ENCODE results near the gene USP3.
"Not testable (repeated sequence)": the region's sequence is repeated elsewhere in the genome, so short reads cannot be mapped to it uniquely, and the experiment has no call there.

Gene USP3

DNA sequence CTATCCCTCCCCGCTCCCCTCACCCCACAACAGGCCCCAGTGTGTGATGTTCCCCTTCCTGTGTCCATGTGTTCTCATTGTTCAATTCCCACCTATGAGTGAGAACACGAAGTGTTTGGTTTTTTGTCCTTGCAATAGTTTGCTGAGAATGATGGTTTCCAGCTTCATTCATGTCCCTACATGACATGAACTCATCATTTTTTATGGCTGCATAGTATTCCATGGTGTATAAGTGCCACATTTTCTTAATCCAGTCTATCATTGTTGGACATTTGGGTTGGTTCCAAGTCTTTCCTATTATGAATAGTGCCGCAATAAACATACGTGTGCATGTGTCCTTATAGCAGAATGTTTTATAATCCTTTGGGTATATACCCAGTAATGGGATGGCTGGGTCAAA lies 112.8 kb downstream of the USP3 start:
- DNase-seq = not testable (repeated sequence)

DNA sequence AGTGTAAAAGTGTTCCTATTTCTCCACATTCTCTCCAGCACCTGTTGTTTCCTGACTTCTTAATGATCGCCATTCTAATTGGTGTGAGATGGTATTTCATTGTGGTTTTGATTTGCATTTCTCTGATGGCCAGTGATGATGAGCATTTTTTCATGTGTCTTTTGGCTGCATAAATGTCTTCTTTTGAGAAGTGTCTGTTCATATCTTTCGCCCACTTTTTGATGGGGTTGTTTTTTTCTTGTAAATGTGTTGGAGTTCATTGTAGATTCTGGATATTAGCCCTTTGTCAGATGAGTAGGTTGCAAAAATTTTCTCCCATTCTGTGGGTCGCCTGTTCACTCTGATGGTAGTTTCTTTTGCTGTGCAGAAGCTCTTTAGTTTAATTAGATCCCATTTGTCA lies 113.2 kb downstream of the USP3 start:
- DNase-seq = not testable (repeated sequence)

DNA sequence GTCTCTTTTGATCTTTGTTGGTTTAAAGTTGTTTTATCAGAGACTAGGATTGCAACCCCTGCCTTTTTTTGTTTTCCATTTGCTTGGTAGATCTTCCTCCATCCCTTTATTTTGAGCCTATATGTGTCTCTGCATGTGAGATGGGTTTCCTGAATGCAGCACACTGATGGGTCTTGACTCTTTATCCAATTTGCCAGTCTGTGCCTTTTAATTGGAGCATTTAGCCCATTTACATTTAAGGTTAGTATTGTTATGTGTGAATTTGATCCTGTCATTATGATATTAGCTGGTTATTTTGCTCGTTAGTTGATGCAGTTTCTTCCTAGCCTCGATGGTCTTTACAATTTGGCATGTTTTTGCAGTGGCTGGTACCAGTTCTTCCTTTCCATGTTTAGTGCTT lies 116.4 kb downstream of the USP3 start:
- not testable (repeated sequence) for DNase-seq

DNA sequence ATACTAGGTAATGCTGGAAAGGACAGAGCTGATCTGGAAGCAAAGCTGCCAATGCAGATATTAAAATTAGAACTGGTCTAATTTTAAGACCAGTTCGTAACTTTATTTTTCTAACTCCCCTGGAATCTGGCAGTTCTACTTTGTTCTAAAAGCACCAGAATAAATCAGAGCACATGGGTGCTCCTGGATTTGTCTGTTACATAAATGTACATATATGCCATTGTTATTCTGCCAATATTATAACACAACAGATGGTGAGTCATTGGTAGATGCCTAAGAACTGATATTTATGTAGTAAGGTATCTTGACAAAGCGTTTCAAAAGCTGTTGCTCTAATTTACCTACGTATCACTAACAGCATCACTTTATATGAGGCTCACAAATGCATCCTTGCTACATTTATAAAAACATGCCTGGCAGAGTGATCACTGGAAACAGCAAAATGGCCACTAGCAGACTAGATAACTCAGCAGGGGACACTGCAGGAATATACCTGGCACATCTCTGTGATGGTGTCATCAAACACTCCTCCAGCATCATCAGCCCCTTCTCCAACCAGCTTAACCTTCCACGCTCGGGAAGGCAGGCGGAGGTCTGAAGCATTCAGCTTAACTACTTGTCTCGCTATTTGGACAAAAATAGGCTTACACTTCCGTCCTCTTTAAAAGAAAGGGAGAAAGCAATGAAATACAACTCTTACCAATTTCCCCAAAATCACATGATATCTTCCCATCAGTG lies 119.0 kb downstream of the USP3 start:
- DNase-seq = no peak

DNA sequence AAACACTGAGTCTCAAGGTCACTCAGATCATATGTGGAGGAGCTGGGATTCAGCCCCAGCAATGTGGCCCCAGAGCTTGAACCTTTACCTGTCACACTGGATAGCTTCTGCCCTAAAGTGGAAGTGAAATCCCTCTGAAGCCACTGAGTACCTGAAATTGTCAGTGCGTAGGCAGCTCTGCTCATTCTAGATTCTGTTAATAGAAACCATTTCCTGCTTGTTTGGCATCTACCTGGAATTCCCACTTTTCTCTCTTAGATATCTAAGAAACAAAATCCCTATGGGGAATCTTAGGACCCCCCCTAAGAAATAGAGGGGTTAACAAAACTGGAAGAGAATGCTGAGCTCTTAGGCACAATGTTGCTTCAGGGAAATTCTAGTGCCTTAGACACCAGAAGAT lies 122.6 kb downstream of the USP3 start:
- DNase-seq = no peak

DNA sequence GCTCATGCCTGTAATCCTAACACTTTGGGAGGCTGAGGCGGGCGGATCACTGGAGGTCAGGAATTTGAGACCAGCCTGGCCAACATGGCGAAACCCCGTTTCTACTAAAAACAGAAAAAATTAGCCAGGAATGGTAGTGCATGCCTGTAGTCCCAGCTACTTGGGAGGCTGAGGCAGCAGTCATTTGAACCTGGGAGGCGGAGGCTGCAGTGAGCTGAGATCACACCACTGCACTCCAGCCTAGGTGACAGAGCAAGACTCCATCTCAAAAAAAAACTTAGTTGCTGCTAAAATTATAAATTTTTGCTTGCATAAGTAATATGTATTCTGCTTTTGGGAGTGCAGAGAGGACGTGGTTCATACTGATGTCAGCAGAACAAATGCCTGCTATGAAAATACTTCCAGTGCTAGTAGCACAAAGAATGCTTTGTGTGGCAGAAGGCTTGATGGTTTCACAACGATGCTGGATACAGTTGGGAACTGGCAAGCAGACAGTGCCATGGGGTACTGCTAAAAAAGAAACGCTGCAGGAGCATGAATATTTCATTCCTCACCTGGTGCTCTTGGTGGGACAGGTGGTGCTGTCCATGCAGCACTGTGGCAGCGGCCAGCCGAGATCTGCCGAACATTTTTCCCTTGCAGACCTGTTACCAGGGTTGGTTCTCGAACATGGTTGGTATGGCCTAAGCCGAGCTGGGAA lies 123.9 kb downstream of the USP3 start:
- no peak for DNase-seq

DNA sequence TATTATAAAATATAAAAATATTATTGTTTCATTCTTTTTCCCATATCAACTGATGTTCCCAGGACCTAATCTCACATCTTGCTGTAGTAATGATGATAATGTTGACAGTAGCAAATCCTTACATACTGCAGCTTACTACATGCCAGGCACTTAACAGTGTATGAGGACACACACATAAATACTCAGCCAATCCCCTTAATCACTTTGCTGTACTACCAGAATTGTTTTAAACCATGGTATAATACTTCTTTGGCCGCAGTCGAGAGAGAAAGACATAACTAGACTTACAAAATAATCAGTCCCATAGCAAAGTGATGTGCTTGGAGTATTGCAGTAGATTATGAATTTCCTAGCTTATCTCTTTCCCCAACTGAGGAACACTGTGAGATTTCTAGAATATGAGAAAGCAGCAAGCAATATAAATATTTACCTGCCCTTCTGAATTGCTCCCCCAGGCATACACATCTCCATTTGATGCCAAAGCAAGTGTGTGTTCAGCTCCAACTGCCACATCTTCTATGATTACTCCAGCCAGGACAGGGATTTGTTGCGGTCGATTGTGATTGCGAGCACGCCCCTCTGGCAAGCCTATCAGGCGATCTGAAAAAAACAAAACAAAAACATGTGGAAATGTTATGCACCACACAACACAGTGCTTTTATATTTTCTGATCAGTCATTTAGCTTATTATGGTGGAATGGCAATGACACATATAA lies 125.8 kb downstream of the USP3 start:
- DNase-seq = no peak

DNA sequence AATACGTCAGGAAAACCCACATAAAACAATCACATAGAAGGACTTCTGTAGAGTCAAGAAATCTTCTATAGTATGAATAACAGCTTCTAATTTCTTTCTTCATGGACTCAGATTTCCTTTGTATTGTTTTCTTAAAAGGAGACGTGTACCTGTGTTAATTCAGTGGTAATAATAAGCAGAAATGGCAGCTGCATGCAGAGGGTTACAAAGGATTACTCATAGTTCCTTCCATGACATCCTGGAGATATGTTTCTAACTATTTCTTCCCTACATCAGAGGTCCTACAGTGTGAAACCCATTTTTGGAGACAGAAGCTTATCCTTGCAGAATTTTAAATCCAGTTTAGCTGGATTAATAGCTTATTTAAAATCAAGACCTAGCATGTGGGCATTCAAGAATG lies 128.9 kb downstream of the USP3 start:
- DNase-seq = no peak

DNA sequence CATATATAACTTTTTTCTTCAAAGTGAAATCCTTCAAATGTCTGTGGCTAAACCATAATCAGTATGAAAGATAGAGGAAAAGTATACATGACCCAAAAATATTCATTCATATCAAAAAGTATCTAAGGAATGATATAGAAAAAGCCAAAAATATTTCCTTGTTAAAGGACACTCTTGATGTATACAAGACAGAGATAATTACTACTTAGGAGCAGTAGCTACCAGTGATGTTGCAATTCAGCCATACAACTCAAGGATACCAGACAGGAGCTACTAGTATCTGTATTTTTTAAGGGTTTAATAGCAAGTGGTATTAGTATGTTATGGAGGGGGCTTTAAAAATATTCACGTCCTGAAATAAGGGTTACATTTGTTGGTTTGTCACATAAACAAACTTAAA lies 129.8 kb downstream of the USP3 start:
- DNase-seq = no peak

DNA sequence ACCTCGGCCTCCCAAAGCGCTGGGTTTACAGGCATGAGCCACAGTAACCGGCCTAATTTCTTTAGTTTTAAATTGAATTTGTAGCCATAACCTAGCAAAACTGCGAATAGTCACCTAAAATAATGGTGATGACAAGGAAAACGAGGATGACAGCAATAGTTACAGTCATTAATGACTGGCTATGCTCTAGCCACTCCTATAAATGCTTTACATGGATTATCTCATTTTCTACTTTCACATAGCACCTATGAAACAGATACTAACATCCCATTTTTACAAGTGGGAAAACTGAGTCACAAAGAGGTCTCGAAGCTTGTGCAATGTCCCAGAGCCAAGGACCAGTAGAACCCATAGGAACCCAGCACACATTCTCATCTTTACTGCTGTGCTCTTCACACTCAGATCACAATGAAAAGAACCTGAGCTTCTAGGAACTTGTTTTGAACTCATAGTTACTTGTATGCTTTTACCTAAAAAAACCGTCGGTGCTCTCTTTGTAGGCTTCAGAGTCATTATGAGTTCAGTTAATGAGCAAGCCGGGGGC lies 132.2 kb downstream of the USP3 start:
- no peak for DNase-seq

DNA sequence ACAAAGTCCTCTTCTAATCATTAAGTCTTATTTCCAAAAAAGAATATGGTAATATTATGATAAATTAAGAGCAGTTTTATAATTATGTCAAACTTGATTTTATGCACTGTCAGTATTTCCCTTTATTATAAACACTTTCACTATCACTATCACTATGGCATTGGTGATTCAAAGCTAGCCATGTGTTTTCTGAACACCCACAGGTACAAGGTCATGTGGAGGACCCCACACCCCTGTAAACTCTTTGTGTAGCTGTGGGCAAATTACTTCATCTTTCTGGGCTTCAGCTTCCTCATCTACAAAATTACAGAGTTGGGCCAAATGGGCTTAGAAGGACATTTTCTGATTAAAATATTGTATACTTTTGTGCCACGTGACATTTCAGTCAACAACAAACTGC lies 134.4 kb downstream of the USP3 start:
- no peak for DNase-seq

DNA sequence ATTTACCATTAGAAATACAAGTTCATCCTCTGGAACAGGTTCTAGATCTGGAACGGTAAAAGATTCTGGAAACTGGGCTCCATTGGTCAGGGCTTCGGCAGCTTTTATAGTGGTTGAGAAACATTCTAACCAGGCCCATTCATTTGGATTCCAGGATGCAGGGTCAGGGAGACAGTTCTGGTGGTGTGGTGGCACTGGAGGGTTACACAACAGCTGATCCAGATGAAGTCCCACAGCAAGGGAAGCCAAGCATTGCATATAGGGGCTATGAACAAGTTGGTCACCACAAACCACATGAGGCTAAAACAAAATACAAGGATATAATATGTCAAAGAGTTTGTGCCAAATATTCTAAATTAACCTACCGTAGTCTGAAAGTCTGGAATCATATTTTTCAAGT lies 135.8 kb downstream of the USP3 start:
- no peak for DNase-seq

All from CD4-positive, alpha-beta T cell treated with Interleukin-17A for 4 hours (primary cell).